ENCODE results near the gene TMEM119.
"Not testable (repeated sequence)": the region's sequence is repeated elsewhere in the genome, so short reads cannot be mapped to it uniquely, and the experiment has no call there.

Gene TMEM119

DNA sequence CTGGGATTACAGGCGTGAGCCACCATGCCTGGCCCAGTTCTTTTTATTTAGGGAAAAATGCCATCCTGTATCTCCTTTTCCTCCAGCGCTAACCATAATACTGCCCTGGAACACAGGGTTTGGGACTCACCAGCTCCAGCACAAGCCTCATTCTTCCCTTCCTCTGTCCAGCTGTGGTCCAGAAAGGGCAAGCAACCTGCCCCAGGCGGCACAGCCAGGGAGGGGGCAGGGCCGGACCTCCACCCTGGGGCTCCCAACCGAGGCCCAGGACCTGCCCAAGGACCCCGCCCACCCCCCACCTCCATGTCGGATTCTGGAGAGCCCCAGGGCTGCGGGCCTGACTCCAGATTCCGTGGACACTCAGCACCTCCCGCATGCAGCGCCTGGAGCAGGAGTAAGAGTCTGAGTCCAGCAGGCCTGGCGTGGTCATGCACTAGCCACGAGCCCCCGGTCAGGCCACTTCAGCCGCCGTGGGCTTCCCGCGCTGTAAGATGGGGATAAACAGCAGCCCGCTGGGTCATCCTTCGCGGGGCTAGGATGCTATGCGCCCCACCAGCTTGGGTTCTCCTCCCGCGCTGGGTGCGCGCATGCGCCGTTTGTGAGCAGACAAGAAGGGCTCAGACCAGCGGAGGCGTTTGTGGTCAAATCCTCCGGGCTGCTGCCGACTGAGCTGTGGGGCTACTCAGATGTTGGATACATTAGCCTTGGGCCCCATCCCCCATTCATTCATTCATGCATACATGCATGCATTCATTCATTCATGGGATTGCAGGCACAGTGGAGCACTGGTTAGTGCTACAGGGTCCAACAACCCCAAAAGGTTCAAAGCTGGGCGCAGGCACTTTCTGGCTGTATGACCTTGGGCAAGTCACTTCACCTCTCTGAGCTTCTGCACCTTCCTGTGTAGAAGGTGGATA is 16.3 kb downstream of the TMEM119 start:
- DNase-seq, result no peak

DNA sequence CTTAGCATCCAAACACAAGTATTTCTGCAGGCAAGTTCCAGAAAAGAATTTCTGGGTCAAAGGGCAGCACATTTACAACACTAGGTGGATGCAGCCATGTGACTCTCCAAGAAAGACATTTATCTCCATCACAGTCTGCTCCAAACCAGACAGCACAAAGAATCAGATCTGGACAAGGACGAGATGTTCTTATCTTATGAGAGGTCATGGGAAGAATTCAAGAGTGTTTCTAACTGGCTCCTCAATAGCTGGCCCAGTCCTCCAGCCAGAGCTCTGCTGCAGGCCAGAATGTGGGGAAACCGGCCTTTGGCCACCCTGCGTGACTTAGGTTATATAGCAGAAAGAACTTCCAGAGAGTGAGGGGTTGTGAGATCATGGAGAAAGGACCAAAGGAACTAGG is 17.4 kb downstream of the TMEM119 start:
- DNase-seq, result no peak

DNA sequence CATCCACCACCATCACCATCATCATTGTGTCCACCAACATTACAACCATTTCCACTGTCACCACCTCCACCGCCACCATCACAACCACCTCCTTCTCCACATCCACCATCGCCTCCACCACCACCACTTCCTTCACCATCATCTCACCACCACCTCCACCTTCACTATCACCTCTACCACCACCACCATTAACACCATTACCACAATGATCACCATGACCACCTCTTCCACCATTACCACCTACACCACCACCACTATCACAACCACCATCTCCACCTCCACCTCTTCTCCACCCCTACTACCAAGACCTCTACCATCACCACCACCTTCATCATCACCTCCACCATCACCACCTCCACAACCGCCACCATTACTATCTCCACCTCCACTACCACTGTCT is 19.1 kb downstream of the TMEM119 start:
- DNase-seq, result no peak

DNA sequence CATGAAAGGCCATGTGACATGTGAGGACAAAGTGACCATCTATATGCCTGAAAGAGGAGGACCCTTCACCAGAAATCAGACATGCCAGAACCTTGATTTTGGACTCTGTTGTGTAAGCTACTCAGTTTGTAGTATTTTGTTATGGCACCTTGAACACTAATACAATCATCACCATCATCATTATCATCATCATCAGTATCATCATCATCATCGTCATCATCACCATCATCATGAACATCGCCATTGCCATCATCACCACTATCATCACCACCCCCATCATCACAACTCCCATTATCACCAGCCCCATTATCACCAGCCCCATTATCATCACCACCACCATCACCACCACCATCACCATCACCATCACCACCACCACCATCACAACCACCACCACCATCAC is 19.6 kb downstream of the TMEM119 start:
- DNase-seq, result no peak

DNA sequence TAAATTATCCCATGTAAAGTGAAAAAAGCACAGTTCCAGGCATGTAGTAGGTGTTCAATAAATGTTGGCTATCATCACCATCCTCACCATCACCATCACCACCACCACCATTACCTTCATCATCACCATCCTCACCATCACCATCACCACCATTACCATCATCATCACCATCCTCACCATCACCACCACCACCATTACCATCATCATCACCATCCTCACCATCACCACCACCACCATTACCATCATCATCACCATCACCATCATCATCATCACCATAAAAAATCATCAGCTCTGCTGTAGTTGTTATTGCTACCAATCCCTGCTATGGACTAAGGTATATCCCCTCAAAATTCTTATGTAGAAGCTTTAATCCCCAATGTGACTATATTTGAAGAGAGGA is 20.4 kb downstream of the TMEM119 start:
- no peak for DNase-seq

DNA sequence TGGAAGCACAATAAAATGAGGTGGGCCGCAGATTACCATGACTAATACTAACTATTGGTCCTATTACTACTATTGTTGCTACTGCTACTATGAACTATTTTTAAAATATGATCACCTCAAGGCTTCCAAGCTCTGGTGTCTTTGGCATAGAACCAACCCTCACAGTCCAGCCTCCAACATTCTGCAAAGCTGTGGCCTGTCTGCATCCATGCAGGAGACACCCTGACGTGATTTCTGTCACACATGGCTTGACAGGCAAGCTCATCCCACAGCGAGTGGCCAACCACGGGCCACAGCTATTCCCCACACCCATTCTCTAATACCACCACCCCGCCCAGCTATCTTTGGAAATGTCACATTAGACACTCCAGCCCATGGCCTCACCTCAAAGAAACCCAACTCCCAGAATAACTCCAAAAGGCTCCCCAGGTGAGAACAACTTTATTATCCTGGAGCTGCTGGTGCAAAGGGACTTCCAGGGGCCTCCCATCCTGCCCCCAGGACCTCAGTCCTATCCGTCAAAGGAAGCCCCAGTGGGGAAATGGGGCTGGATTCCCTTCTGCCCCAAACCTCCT is 21.1 kb downstream of the TMEM119 start:
- no peak for DNase-seq

DNA sequence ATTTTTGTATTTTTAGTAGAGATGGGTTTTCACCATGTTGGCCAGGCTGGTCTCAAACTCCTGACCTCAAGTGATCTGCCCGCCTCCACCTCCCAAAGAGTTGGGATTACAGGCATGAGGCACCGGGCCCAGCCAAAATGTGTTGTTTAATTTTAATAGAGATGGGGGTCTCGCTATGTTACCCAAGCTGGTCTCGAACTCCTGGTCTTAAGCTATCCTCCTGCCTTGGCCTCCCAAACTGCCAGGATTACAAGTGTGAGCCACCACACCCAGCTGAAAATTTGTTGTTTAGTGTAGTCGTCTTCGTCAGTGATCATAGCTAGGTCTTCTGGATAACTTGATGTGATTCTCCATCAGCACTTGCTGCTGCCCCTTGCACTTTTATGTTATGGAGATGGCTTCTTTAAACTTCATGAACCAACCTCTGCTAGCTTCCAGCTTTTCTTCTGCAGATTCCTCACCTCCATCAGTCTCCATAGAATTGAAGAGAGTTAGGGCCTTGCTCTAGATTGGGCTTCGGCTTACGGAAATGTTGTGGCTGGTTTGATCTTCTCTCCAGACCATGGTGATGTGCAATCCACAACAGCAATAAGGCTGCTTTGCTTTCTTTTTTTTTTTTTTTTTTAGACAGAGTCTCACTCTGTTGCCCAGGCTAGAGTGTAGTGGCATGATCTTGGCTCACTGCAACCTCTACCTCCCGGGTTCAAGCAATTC is 22.5 kb downstream of the TMEM119 start:
- no peak for DNase-seq

DNA sequence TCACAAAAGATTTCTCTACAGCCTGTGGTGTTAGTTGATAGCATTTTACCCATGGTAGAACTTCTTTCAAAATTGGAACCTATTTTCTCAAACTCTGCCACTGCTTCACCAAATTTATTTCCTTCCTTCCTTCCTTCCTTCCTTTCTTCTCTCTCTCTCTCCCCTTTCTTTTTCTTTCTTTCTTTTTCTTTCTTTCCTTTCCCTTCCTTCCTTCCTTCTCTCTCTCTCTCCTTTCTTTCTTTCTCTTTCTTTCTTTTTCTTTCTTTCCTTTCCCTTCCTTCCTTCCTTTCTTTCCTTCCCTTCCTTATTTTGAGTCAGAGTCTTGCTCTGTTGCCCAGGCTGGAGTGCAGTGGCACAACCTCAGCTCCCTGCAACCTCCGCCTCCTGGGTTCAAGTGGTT is 23.6 kb downstream of the TMEM119 start:
- not testable (repeated sequence) for DNase-seq

DNA sequence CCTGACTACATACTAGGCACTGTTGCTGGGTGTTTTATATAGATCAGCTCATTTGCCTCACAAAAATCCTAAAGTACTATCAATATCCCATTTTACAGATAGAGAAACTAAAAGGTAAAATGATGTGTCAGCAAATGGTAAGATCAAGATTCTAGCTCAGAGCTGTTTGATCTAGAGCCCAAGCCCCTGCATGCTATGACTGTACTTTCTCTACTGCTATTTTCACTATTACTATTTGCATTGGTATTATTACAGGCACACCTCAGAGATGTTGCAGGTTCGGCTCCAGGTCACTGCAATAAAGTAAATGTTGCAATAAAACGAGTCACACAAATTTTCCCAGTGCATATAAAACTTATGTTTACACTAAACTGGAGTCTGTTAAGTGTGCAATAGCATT is 24.6 kb downstream of the TMEM119 start:
- no peak for DNase-seq

DNA sequence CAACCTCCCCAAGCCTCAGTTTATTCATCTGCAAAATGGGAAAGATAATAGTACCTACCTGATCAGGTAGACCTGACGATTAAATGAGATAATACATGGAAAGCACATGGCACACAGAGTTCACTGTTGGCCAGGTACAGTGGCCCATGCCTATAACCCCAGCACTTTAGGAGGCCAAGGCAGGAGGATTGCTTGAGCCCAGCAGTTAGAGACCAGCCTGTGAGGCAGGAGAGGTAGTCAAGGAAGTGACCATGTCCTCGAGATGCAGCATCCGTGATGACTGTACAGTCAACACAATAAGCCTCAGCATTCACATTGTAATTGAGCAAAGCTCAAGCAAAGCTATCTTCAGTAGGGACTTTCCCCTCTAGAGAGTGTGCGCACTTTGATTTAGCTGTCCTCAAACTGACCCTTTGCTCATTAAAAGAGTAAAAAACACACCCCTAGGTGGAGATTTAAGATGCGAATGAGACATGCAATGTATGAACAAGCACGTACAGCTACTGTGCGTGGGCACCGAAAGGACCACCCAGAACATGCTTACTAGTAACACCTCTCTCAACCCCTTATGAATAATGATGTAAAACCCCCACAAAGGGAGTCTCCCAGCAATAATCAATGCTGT is 25.6 kb downstream of the TMEM119 start:
- no peak for DNase-seq

DNA sequence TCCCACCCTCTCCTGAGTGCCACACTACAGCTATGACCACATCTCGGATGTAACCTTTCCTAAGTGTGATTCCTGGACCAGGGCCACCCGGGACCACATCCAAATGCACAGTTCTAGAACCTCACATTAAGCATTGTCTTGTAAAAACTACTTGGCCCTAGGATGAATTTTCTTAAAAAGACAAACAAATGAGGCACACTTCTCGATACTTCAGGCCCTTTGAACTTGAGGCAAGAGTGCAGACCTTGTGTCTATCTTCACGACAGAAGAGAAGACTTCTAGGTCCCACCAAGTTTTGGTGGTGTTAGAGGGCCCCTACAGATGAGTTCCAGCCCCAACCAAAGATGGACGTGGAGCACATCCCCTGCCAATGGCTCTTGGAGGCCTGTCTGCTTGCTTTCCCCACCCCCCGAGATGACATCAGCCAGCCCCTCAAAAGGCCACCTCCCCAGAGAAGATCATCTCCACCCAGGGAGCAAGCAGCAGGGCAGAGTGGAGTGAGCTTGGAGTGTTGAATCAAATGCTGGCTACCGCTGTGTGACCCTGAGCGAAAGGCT is 26.2 kb downstream of the TMEM119 start:
- no peak for DNase-seq

DNA sequence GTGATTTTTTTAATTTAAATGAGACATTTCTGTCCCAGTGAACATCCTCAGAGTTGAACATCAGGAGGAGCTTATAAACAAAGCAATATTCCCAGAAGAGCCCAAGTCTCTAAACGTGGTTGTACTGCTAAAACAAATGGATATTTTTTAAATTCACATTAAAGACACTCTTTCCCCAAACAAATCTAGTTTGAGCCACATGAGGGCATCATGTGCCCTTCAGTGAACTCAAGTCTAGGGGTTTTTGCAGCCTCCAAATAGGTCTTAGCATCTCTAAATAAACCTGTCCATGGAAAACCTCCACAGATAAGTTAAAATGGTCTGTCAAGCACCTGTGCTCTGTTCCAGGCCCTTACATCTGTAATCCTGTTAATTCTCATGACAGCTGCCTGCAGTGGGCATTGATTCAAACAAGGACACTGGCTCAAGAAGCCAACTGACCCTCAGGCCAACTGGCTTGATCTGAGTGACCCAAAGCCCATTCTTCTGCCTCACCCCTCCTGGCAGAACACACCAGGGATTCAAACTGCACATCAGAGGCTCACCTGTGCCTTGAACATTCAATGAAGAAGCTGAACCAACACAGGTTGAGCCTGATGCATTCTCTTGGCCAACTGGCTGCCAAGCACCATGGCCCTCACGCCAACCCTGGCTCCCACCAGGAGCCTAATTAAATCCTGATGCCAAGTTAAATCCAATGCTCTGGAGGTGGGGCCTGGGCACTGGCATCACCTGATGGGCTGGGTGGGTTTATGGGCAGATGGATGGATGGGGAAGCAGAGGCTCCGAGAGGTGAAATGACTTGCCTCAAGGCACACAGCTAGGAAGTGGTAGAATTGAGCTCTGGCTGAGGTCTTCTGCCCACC is 26.9 kb downstream of the TMEM119 start:
- no peak for DNase-seq

DNA sequence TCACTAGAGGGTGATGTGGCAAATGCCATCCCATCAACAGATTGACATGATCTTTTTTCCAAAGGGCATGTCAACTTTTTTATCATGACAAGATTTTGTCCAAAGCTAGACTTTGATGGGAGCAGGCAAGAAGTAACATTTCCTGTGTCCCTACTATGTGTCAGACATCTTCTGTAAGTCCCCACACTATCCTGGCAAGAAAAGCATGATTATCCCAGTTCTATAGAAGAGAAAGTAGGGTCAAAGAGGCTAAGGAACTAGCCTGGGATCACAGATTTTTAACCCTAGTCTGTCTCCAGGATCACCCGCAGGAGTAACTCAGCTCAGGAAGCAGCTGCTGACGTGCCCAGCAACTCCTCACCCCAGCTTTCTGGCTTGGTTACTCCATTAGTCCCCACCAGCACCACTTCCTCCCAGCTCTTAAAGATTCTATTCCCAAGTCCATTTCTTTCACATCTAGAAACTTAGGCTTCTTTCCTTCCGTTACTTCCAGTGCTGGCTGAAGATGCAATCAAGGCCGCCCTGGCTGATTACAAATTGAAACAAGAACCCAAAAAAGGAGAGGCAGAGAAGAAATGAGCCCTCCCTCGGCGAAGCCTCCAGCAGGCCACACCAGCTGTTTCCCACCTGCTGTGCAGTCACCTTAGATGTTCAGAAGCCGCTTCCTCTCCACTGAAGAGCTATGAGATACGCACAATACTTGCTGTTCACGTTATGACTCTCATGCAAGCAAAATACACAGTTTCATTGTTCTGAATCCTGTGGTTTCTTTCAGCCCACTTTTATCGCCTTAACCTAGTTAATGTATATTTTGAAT is 29.3 kb downstream of the TMEM119 start:
- peak; percentile 53 for DNase-seq

DNA sequence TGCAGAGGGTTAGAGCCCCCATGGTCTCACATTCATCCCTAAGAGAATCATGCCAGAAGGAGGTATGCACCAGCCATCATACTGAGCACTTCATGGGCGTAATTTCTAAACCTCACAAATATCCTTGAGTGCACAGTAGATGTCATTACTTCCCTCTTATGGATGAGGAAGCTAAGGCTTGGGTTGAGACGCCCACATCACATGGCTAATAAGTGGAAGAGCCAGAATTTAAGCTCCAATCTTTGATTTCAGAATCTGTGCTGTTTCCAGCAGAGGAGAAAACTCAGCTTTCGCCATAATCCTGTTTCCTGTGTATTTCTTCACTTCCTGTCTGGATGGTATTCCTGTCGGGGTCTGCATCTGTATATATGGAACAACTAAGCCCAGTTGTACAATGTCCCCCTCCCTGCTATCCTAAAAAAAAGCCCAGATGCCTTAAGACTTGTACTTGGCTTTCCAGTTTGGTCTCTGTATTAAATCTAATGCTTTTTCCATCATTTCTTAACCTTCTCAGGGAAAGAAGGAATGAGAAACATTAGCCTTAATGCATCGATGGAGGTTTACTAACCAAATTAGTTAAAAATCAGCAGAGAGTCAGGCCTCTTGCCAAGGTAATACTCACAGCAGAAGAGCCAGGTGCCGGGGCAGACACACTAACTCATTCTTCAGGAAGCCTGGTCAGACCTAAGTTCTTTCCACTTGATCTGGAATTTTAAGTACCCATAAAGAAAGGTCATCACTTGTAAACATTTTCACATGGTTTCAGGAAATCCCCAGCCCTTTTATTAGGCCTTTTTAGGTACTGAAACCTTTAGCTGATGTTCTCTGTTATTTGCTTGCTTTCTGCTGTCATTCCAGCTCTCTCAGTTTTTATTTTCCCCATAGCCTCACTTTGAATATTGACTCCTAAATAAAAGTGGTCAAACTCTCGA is 30.2 kb downstream of the TMEM119 start:
- no peak for DNase-seq

DNA sequence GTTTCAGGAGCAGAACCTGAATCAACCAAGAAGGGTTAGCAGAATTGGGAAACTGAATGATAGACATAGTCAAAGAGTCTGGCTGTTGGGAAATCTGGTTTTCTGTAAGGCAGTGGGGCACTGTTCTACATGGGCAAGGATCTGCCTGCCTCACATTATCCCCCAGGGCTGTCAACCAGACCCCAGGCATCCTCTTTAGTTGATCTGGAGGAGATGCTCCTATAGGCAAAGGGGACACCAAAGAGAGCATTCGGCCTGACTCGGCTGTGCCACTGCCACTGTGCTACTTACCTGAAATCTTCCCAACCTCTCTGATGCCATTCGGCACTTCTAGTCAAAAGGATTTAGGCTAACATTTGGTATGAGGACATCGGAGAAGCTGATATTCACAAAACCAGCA is 31.4 kb downstream of the TMEM119 start:
- DNase-seq, result no peak

DNA sequence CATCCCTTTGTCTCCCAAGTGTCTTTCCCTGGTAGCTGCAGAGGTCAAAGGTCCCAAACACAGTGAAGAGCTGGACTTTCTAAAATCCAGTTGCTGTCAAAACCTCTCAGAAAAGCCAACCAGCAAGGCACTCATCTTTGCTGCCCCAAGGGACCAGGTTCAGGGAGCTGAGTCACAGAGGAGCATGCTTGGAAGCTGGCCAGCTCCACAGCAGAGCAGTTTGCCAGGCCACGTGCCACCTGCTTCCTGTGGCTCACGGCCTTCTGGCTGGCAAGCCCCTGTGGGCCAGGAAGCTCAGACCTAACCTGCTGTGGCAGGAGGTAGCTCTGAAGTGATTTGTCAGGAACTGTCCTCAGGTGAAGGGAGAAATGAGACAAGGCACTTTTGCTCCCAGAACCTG is 31.9 kb downstream of the TMEM119 start:
- DNase-seq, result peak; percentile 56

DNA sequence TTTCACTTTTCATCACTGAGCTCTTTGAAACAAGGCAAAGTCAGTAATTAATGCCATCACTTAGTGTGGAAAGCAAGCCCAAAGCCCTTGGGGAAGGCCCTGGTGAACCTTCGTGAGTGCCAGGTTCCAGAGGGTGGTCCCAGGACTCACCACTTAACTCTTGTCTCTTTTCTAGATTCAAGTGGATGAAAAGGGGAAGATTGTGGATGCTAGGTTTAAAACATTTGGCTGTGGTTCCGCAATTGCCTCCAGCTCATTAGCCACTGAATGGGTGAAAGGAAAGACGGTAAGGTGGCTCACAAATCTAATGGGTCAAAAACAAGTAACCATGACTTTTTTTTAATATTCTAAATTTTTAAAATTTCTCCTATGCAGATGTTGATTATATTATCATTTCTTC is 32.7 kb downstream of the TMEM119 start:
- DNase-seq, result no peak

DNA sequence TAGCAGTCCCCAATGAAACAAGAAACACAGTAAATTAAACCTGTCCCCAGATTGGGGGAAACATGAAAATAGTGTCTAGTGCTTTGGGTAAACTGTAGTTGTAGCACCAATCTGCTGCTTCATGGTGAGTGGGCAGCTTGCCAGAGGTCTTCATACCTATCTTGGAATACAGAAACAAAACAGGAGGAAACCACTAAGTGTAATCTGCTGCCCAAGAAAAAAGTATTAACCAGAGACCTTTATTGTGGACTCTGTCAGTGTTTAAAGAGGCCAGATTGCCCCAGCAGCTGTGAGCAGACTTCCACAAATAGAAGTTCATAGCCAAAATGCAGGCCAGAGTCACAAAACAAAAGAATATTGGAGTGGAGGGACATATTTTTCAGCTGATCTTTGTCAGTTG is 33.2 kb downstream of the TMEM119 start:
- no peak for DNase-seq

DNA sequence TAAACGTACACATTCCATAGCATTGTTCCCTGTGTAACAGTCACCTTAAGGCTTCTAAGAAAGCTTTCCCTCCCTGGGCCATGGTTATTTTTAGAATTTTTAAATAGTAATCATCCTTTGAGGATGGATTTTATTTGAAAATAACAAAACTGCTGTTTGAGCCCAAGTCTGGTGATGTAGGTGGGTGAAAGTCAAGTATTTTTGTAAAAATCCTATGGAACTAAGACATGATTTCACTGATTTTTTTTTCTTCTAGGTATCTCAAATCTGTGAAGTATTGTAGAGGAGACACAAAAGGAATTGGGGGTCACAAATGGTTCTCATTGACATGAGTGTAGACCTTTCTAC is 34.1 kb downstream of the TMEM119 start:
- no peak for DNase-seq

DNA sequence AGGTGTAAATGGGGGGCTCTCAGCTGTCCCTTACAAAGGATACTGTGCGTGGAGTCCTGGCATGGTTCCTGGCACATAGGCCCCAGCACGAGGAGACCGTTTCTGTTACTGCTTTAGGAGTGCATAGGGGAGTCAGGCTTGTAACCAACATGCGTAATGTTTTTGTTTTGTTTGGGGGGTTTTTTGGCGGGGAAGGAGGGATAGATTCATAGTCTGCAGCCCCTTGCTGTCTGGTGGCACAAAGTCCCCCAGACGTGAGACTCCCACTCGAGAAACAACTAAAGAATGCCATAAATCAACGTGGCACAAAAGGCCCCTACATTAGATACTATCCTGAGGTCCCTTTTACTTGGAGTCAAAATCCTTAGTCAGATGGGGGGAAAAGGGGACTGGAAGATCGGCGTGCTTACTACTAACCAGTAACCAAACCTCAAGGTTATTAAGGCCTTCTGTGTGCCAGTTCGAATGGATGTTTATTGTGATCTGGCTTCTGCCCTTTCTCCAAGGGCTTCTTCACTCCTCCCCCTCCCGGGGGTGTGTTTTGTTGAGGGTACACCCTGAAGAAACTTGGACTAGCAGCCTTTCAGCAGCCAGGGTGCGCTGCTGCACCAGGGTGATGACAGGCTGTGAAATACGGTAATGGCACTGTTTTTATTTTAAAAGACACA is 34.6 kb downstream of the TMEM119 start:
- DNase-seq, result peak; percentile 77
